Stimulated activated CD4-positive, alpha-beta T cell treated with anti-CD3 and anti-CD28 coated beads, Interleukin-15, amount 100 ng/mL, for 48 hours (primary cell): ENCODE data around the gene RHOU.

Experiments
- DNase-seq, 2 donors: peaks; one replicate each; pipeline ENCODE4 v3.0.0-alpha.2; 2020; ENCODE audit warnings: low read depth in 2 of 2

The RHOU gene

GRCh38 chr1:228784181-228784580 lies 48.9 kb downstream of the RHOU start:
- DNase-seq = no peak

- no peak for DNase-seq
These were observed 50.4 kb downstream of the RHOU start for GRCh38 chr1:228785366-228786330.

GRCh38 chr1:228786361-228787129 lies 51.3 kb downstream of the RHOU start:
- no peak for DNase-seq

GRCh38 chr1:228791791-228792190 lies 56.5 kb downstream of the RHOU start:
- DNase-seq = no peak

- DNase-seq = no peak
These were observed 57.3 kb downstream of the RHOU start for GRCh38 chr1:228792601-228793000.

GRCh38 chr1:228793032-228793431 lies 57.8 kb downstream of the RHOU start:
- no peak for DNase-seq

- no peak for DNase-seq
These were observed 58.9 kb downstream of the RHOU start for GRCh38 chr1:228794173-228794572.

- peak; percentile 36 to 39 for DNase-seq
These were observed 59.5 kb downstream of the RHOU start for GRCh38 chr1:228794810-228795209.

- DNase-seq = no peak
These were observed 60.3 kb downstream of the RHOU start for GRCh38 chr1:228795596-228795995.
